HG03025 (cell line): ENCODE data around the gene UBL5.
"Not testable (repeated sequence)": the region's sequence is repeated elsewhere in the genome, so short reads cannot be mapped to it uniquely, and the experiment has no call there.

ENCODE experiments used
- ATAC-seq: cut with Tn5 transposase; IDR thresholded peaks from one replicate; pipeline ENCODE4 v1.9.1; 2021; ENCODE audit warnings: mild to moderate bottlenecking, moderate library complexity; ENCODE audit not compliant: unreplicated experiment, low FRiP score

Gene UBL5

GRCh38 chr19:9827289-9828238 is at the start of gene UBL5:
Gene UBL5 (plus strand): TSS chr19:9827918. CDS start chr19:9828338, 420 bp downstream.
- ATAC-seq: peak; percentile 75

DNA sequence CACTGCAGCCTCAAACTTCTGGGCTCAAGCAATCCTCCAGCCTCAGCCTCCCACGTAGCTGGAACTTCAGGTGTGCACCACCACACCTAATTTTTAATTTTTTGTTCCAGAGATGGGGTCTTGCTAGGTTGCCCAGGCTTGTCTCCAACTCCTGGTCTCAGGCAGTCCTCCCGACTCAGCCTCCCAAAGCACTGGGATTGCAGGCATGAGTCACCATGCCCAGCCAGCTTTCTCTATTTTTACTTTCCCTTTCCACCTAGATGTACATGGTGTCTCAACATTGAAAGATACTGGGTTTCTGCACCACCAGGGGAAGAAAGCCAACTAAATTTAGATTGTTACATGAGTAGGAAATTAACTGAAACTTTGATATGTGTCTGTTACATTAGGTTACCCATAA is 45.4 kb upstream of the UBL5 start:
- no peak for ATAC-seq

GRCh38 chr19:9784163-9784496 is 43.6 kb upstream of the UBL5 start:
- not testable (repeated sequence) for ATAC-seq

- ATAC-seq: peak; percentile 72
These were observed 42.1 kb upstream of the UBL5 start for GRCh38 chr19:9785367-9786331.

DNA sequence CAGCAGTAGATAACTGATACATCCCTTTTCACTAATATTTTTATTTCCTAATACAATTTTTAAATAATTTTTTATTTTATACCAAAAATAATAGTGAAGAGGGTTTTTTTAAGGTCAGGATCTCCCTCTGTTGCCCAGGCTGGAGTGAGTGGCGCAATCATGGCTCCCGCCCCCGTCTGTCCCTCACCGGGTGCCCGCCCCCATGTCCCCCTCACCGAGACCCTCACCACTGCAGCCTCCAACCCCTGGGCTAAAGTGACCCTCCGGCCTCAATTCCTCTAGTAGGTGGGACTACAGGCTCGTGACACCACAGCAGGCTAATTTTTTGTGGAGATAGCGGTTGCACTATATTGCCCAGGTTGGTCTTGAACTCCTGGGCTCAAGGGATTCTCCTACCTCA is 41.4 kb upstream of the UBL5 start:
- no peak for ATAC-seq

DNA sequence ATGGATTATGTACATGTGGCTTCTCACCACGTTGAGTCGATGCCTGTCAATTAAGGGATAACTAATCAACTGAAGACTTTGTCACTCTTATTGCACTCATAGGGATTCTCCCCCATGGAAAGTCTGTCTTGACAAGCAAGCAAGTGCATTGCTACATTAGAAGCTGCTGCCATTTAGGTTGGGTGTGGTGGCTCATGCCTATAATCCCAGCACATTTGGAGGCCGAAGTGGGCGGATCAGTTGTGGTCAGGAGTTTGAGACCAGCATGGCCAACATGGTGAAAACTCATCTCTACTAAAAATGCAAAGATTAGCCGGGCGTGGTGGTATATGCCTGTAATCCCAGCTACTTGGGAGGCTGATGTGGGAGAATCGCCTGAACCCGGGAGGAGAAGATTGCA is 40.9 kb upstream of the UBL5 start:
- ATAC-seq: no peak

DNA sequence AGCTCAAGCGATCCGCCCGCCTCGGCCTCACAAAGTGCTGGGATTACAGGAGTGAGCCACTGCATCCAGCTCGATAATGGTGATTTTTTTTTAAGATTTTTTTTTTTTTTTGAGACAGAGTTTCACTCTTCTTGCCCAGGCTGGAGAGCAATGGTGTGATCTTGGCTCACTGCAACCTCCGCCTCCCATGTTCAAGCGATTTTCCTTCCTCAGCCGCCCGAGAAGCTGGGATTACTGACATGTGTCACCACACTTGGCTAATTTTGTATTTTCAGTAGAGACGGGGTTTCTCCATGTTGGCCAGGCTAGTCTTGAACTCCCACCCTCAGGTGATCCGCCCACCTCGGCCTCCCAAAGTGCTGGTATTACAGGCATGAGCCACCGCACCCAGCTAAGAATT is 39.1 kb upstream of the UBL5 start:
- ATAC-seq: not testable (repeated sequence)

DNA sequence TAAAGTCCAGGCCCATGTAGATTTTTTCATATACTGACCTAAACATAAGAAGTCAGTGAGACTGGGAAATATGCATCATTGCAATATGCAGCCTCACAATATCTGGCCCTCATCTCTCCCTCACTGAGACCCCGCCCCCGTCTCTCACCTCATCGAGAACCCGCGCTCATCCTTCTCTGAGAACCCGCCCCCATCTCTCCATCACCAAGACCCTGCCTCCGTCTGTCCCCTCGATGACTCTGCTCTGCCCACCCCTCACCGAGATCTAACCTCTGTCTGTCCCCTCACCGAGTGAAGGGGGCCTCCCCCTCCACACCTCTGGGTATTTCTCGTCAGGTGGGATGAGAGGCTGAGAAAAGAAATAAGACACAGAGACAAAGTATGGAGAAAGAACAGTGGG is 38.7 kb upstream of the UBL5 start:
- no peak for ATAC-seq

- not testable (repeated sequence) for ATAC-seq
These were observed 38.1 kb upstream of the UBL5 start for GRCh38 chr19:9789579-9789978.

DNA sequence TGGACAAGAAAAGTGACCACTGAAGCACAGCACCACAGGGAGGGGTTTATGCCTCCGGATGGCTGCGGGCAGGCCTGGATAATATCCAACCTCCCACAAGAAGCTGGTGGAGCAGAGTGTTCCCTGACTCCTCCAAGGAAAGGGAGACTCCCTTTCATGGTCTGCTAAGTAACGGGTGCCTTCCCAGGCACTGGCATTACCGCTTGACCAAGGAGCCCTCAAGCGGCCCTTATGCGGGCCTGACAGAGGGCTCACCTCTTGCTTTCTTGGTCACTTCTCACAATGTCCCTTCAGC is 36.7 kb upstream of the UBL5 start:
- ATAC-seq: not testable (repeated sequence)

DNA sequence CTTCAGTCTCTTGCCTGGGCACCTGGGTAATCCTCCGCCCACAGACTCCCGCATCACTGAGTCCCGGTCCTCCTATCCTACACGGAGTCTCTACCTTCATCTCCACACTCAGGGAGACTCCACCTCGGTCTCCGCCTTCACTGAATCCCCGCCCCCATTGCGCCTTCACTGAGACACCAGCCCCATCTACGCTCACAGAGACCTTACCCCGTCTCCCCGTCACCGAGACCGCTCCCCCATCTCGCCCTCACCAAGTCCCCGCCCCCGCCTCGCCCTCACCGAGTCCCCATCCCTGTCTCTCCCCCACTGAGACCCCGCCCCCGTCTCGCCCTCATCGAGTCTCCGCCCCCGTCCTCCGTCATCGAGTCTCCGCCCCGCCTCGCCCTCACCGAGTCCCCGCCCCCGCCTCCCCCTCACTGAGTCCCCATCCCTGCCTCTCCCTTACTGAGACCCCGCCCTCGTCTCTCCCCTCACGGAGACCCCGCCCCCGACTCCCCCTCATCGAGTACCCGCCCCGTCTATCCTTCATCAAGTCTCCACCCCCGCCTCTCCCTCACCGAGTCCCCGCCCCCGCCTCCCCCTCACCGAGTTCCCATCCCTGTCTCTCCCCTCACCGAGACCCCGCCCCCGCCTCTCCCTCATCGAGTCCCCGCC is 36.0 kb upstream of the UBL5 start:
- no peak for ATAC-seq

DNA sequence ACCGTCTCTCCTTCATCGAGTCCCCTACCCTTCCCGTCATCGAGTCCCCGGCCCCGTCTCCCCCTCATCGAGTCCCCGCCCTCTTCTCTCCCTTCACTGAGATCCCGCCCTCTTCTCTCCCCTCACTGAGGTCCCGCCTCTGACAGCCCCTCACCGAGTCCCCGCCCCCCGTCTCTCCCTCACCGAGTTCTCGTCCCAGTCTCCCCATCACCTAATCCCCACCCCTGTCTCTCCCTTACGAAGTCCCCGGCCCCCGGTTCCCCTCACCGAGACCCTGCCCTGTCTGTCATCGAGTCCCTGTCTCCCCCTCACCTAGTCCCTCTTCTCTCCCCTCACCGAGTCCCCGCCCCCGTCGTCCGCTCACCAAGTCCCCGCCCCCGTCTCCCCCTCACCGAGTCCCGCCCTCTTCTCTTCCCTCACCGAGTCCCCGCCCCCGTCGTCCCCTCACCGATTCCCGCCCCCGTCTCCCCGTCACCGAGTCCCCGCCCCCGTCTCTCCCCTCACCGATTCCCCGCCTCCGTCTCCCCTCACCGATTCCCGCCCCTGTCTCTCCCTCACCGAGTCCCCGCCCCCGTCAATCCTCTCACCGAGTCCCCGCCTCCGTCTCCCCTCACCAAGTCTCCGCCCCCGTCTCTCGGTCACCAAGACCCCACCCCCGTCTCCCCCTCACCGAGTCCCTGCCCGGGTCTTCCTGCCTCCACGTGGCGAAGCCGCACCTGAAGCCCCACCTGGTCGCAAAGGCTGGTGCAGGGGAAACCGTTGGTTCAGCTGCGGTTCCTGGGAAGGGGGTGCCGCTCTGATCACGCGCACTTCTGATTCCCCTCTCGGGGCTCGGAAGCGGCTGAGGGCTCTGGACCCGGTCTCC is 35.3 kb upstream of the UBL5 start:
- no peak for ATAC-seq

GRCh38 chr19:9793071-9793591 is 34.6 kb upstream of the UBL5 start:
- ATAC-seq: no peak

GRCh38 chr19:9796113-9796773 is 31.5 kb upstream of the UBL5 start:
- ATAC-seq: no peak

- no peak for ATAC-seq
These were observed 29.8 kb upstream of the UBL5 start for GRCh38 chr19:9797871-9798270.

GRCh38 chr19:9799162-9799561 is 28.6 kb upstream of the UBL5 start:
- ATAC-seq: no peak

DNA sequence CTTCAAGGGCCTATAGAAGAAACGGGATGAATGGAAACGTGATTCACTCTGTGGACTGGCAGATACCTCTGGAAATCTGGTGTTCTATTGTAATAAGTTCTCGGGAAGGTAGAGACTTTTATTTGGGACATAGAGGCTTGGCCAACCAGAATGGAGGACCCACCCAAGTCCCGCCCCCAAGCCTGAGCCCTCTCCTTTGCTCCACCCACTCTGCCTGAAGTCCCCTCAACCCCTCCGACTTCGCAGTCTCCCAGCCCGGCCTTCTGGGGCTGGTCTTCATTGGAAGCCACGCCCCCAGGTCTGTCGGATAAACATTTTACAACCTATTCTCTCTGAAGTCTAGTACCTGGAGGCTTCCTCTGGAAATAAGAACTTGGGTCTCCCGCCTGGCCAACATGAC is 25.7 kb upstream of the UBL5 start:
- no peak for ATAC-seq

DNA sequence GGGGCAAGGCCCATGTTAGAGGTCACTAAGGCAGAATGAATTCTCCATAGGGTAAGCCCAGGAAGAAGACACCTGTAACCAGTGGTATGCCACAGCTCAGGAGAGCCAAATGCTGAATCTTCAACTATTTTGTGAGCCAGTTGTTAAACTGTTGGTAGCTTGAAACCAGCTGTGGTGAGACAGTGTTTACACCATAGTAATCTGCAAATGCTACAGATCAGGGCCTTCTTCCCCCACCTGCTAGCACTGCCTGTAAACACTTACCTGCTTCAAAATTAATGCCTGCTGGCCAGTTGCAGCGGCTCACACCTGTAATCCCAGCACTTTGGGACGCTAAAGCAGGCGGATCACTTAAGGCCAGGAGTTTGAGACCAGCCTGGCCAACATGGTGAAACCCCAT is 20.9 kb upstream of the UBL5 start:
- no peak for ATAC-seq
